ENCODE results near the gene OSMR.

DNA sequence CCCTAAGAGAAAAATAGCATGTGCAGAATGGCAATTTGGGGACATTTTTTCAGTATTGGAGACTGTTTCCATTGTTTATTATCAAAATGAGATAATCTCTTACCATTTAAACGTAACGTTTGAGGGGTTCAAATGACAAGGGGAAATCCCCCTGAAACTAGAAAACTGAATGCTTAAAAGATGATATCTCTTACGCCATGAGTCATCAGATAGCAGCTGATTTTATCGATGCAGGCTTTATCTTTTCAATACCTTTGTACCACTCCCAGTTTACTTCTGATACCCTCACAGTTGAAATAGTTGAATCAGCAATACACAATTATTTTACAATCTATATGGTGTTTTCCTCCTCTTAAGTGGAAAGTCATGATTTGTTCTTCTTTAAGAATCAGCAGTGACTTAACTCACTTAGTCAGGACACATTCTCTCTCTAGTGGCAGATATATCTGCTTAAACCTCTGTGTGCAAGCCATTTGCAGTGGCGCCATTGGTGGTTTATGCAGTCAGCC is 29.2 kb downstream of the OSMR start:
- no peak for TF ChIP-seq POLR2AphosphoS5 (IDR thresholded peaks at IDR 0.05; ENCODE audit: low read depth, low read length)
- TF ChIP-seq, protein P1, sequence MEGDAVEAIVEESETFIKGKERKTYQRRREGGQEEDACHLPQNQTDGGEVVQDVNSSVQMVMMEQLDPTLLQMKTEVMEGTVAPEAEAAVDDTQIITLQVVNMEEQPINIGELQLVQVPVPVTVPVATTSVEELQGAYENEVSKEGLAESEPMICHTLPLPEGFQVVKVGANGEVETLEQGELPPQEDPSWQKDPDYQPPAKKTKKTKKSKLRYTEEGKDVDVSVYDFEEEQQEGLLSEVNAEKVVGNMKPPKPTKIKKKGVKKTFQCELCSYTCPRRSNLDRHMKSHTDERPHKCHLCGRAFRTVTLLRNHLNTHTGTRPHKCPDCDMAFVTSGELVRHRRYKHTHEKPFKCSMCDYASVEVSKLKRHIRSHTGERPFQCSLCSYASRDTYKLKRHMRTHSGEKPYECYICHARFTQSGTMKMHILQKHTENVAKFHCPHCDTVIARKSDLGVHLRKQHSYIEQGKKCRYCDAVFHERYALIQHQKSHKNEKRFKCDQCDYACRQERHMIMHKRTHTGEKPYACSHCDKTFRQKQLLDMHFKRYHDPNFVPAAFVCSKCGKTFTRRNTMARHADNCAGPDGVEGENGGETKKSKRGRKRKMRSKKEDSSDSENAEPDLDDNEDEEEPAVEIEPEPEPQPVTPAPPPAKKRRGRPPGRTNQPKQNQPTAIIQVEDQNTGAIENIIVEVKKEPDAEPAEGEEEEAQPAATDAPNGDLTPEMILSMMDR (IDR thresholded peaks at IDR 0.05), result no peak
- no peak for TF ChIP-seq TCF7L2 (IDR thresholded peaks at IDR 0.05; ENCODE audit: low read depth, low read length)
